Measurements from ENCODE around the gene MYOG.

The MYOG gene

GRCh38 chr1:203128716-203129500 lies 43.1 kb upstream of the MYOG start:
- no peak overlapping the region for H3K4me3 ChIP-seq (ENCODE audit: low read depth, low read length)
- TF ChIP-seq, protein P1, sequence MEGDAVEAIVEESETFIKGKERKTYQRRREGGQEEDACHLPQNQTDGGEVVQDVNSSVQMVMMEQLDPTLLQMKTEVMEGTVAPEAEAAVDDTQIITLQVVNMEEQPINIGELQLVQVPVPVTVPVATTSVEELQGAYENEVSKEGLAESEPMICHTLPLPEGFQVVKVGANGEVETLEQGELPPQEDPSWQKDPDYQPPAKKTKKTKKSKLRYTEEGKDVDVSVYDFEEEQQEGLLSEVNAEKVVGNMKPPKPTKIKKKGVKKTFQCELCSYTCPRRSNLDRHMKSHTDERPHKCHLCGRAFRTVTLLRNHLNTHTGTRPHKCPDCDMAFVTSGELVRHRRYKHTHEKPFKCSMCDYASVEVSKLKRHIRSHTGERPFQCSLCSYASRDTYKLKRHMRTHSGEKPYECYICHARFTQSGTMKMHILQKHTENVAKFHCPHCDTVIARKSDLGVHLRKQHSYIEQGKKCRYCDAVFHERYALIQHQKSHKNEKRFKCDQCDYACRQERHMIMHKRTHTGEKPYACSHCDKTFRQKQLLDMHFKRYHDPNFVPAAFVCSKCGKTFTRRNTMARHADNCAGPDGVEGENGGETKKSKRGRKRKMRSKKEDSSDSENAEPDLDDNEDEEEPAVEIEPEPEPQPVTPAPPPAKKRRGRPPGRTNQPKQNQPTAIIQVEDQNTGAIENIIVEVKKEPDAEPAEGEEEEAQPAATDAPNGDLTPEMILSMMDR (IDR thresholded peaks at IDR 0.05; ENCODE audit: insufficient read depth, low read length, missing control alignments): no peak
- CTCF ChIA-PET: interaction anchor here (1.0 to 19.6 kb wide), 14 partner anchors 8 to 140 kb away, joined by 3 to 594 read pairs (median 20); partner anchors contain the start of gene CHIT1
- POLR2A ChIA-PET: interaction anchor here (1.2 kb wide), 1 partner anchor 11 kb away, joined by 4 read pairs; no protein-coding TSS in a partner anchor
- DNase-seq (ENCODE audit: low read depth, low spot score): no peak

DNA sequence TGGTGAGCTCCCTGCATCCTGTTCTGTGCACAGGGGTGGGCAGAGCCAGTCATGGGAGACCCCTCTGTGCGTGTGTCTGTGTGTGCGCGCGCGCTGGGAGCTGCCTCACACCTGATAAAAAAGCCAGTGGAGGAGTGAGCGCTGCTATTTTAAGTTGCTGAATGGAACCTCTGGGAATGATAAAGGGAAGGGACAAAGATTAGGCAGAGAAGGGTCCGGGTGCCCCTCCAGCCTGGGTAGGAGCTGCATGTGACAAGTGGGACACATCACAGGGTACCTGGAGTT lies 42.6 kb upstream of the MYOG start:
- TF ChIP-seq, protein P1 (IDR thresholded peaks at IDR 0.05; ENCODE audit: insufficient read depth, low read length, missing control alignments): no peak
- no peak for DNase-seq (ENCODE audit: low read depth, low spot score)
- ChIA-PET CTCF (interaction anchor here (0.9 to 19.6 kb wide), 14 partner anchors 9 to 141 kb away, joined by 3 to 594 read pairs (median 20); partner anchors contain the start of gene CHIT1), POLR2A (interaction anchor here (1.2 kb wide), 2 partner anchors 10 to 83 kb away, joined by 3 to 4 read pairs; no protein-coding TSS in a partner anchor)
- H3K4me3 ChIP-seq (ENCODE audit: low read depth, low read length): peak overlapping the region; percentile 57

- no peak for DNase-seq (ENCODE audit: low read depth, low spot score)
- ChIA-PET CTCF (interaction anchor here (0.9 to 19.6 kb wide), 16 partner anchors 9 to 141 kb away, joined by 3 to 594 read pairs (median 17); partner anchors contain the start of gene CHIT1), POLR2A (interaction anchor here (0.9 to 1.2 kb wide), 3 partner anchors 10 to 83 kb away, joined by 3 to 4 read pairs (median 4); no protein-coding TSS in a partner anchor)
- TF ChIP-seq, protein P1 (IDR thresholded peaks at IDR 0.05; ENCODE audit: insufficient read depth, low read length, missing control alignments): peak; percentile 14
- H3K4me3 ChIP-seq (ENCODE audit: low read depth, low read length): peak within 1 kb of the TSS; percentile 57
Measured at GRCh38 chr1:203127666-203128430, 42.0 kb upstream of the MYOG start, which contains the start of gene ADORA1. Gene ADORA1 (plus strand): TSS chr1:203127726. CDS start chr1:203128842, 1,116 bp downstream.

- TF ChIP-seq, protein P1 (IDR thresholded peaks at IDR 0.05; ENCODE audit: insufficient read depth, low read length, missing control alignments): no peak
- DNase-seq (ENCODE audit: low read depth, low spot score): no peak
- ChIA-PET CTCF (interaction anchor here (0.9 to 19.6 kb wide), 30 partner anchors 10 to 142 kb away, joined by 3 to 594 read pairs (median 4); partner anchors contain the start of genes CHIT1 and MYBPH), POLR2A (interaction anchor here (0.9 to 1.2 kb wide), 3 partner anchors 9 to 84 kb away, joined by 3 to 4 read pairs (median 4); no protein-coding TSS in a partner anchor)
- peak overlapping the region; percentile 57 for H3K4me3 ChIP-seq (ENCODE audit: low read depth, low read length)
Measured at GRCh38 chr1:203126866-203127665, 41.3 kb upstream of the MYOG start.

DNA sequence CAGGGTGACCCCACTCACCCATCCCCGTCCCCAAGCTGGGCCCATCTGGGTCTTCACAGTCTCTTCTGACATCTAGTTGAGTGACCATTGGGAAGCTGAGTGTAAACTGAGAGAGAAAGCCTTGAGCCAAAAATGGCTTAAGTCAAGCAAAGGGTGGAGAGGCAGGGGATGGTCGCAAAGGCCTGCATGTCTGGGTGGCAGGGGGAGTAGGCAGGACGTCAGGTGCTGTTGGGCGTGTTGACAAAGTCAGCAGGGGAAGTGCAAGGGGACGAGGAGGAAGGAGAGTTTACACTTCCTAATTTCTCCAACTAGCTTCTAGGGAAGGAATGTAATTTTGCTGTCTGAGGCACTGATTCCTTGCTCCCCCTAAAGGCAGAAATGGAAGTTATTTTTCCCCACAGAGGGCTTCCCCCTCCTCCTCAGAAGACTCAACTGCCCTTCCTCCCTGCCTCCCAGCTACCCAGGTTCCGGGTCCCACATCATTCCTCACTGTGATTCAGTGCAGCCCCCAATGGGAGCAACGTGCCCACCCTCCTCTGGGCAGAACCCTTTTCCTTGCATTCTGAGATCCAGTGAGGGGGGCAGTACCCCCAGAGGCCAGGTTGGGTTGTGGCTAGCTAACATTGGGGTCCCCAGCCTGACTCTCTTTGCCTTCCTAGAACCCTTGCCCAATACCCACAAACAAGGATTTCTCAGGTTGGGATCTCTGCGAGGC lies 40.5 kb upstream of the MYOG start:
- DNase-seq (ENCODE audit: low read depth, low spot score): no peak
- CTCF ChIA-PET: interaction anchor here (0.7 to 19.6 kb wide), 29 partner anchors 8 to 143 kb away, joined by 3 to 594 read pairs (median 6); partner anchors contain the start of genes CHIT1 and MYBPH
- H3K4me3 ChIP-seq (ENCODE audit: low read depth, low read length): no peak overlapping the region
- POLR2A ChIA-PET: no interaction called here
- TF ChIP-seq, protein P1 (IDR thresholded peaks at IDR 0.05; ENCODE audit: insufficient read depth, low read length, missing control alignments): peak; percentile 65

All from AG04449 (cell line).